Adipocyte (in vitro differentiated cells): Measurements from ENCODE around the gene UBA7.

ENCODE experiments used
- DNase-seq: peaks from one replicate; pipeline ENCODE4 v3.0.0-alpha.2; 2015; ENCODE audit warnings: low read depth
- H3K27me3 ChIP-seq: replicated peaks from 2 replicates; pipeline ENCODE4 v1.7.0; 2013; ENCODE audit warnings: mild to moderate bottlenecking, low read length, moderate library complexity; ENCODE audit not compliant: control insufficient read depth, insufficient read depth
- H3K36me3 ChIP-seq: 2 replicates; pipeline ENCODE4 v1.7.0; 2013; ENCODE audit warnings: low read length, mild to moderate bottlenecking, moderate library complexity; ENCODE audit not compliant: control insufficient read depth, insufficient read depth, severe bottlenecking
- H3K4me1 ChIP-seq: 2 replicates; pipeline ENCODE4 v1.7.0; 2013; ENCODE audit warnings: mild to moderate bottlenecking, low read length, moderate library complexity; ENCODE audit not compliant: control insufficient read depth, insufficient read depth
- H3K4me3 ChIP-seq: 2 replicates; pipeline ENCODE4 v1.7.0; 2013; ENCODE audit warnings: mild to moderate bottlenecking, low read length, moderate library complexity
- H3K9ac ChIP-seq: 2 replicates; pipeline ENCODE4 v1.7.0; 2013; ENCODE audit warnings: mild to moderate bottlenecking, low read length, moderate library complexity
- H3K9me3 ChIP-seq: 2 replicates; pipeline ENCODE4 v1.7.0; 2013; ENCODE audit warnings: mild to moderate bottlenecking, low read length, moderate library complexity; ENCODE audit not compliant: control insufficient read depth

UBA7 gene

GRCh38 chr3:49803465-49804140 is 10.2 kb downstream of the UBA7 start:
- H3K9me3 ChIP-seq: no peaks in the 10 kb centered on the region
- DNase-seq: peak; percentile 88
- no peaks in the 10 kb centered on the region for H3K27me3 ChIP-seq
- H3K36me3 ChIP-seq: no peaks in the 10 kb centered on the region
- H3K4me1 ChIP-seq: peaks cover 40% of the 10 kb centered on the region
- peak overlapping the region; percentile 92 for H3K9ac ChIP-seq
- peak overlapping the region; percentile 89 for H3K4me3 ChIP-seq

GRCh38 chr3:49802719-49803464 is 10.9 kb downstream of the UBA7 start, which contains the start of gene INKA1:
TSS of gene INKA1 (plus strand) at chr3:49803261. CDS start at chr3:49803393, 132 bp downstream.
- H3K27me3 ChIP-seq: no peaks in the 10 kb centered on the region
- H3K9me3 ChIP-seq: no peaks in the 10 kb centered on the region
- peak within 1 kb of the TSS; percentile 89 for H3K4me3 ChIP-seq
- DNase-seq: peak; percentile 97
- H3K9ac ChIP-seq: peak within 1 kb of the TSS; percentile 92
- peaks cover 40% of the 10 kb centered on the region for H3K4me1 ChIP-seq
- no peaks in the 10 kb centered on the region for H3K36me3 ChIP-seq

- H3K27me3 ChIP-seq: no peaks in the 10 kb centered on the region
- peaks cover 40% of the 10 kb centered on the region for H3K4me1 ChIP-seq
- no peak overlapping the region for H3K4me3 ChIP-seq
- H3K9ac ChIP-seq: no peak overlapping the region
- H3K36me3 ChIP-seq: no peaks in the 10 kb centered on the region
- no peaks in the 10 kb centered on the region for H3K9me3 ChIP-seq
- DNase-seq: no peak
These were observed 12.6 kb downstream of the UBA7 start for GRCh38 chr3:49801160-49801559.

GRCh38 chr3:49799761-49800160 is 14.0 kb downstream of the UBA7 start, which contains the start of gene CDHR4:
TSS of gene CDHR4 (minus strand) at chr3:49799873. CDS start at chr3:49799812, 61 bp downstream.
- Histone ChIP-seq H3K36me3 (no peaks in the 10 kb centered on the region), H3K4me3 (peak within 1 kb of the TSS; percentile 50), H3K9ac (peak within 1 kb of the TSS; percentile 37), H3K9me3 (no peaks in the 10 kb centered on the region), H3K27me3 (no peaks in the 10 kb centered on the region), H3K4me1 (peaks cover 28% of the 10 kb centered on the region)
- peak; percentile 80 for DNase-seq

GRCh38 chr3:49799105-49799504 is 14.6 kb downstream of the UBA7 start:
- no peaks in the 10 kb centered on the region for H3K27me3 ChIP-seq
- H3K36me3 ChIP-seq: no peaks in the 10 kb centered on the region
- H3K4me1 ChIP-seq: peaks cover 21% of the 10 kb centered on the region
- DNase-seq: no peak
- no peaks in the 10 kb centered on the region for H3K9me3 ChIP-seq
- H3K4me3 ChIP-seq: peak overlapping the region; percentile 50
- H3K9ac ChIP-seq: peak overlapping the region; percentile 37

- Histone ChIP-seq H3K4me1 (peaks cover 13% of the 10 kb centered on the region), H3K27me3 (no peaks in the 10 kb centered on the region), H3K9ac (no peak overlapping the region), H3K36me3 (no peaks in the 10 kb centered on the region), H3K9me3 (no peaks in the 10 kb centered on the region), H3K4me3 (no peak overlapping the region)
- no peak for DNase-seq
These were observed 18.5 kb downstream of the UBA7 start for GRCh38 chr3:49794926-49795905.

- no peak for DNase-seq
- Histone ChIP-seq H3K27me3 (no peaks in the 10 kb centered on the region), H3K36me3 (no peaks in the 10 kb centered on the region), H3K9me3 (no peaks in the 10 kb centered on the region), H3K9ac (no peak overlapping the region), H3K4me3 (no peak overlapping the region), H3K4me1 (peaks cover 5% of the 10 kb centered on the region)
These were observed 19.3 kb downstream of the UBA7 start for GRCh38 chr3:49794431-49794830.

GRCh38 chr3:49793486-49794085 is 20.2 kb downstream of the UBA7 start:
- no peaks in the 10 kb centered on the region for H3K4me1 ChIP-seq
- no peak overlapping the region for H3K4me3 ChIP-seq
- H3K9me3 ChIP-seq: no peaks in the 10 kb centered on the region
- H3K9ac ChIP-seq: no peak overlapping the region
- no peaks in the 10 kb centered on the region for H3K27me3 ChIP-seq
- DNase-seq: no peak
- no peaks in the 10 kb centered on the region for H3K36me3 ChIP-seq

- Histone ChIP-seq H3K9me3 (no peaks in the 10 kb centered on the region), H3K36me3 (no peaks in the 10 kb centered on the region), H3K27me3 (no peaks in the 10 kb centered on the region), H3K9ac (no peak overlapping the region), H3K4me1 (no peaks in the 10 kb centered on the region), H3K4me3 (no peak overlapping the region)
- DNase-seq: no peak
These were observed 21.2 kb downstream of the UBA7 start for GRCh38 chr3:49792371-49793150.

- no peak for DNase-seq
- H3K27me3 ChIP-seq: no peaks in the 10 kb centered on the region
- no peaks in the 10 kb centered on the region for H3K36me3 ChIP-seq
These were observed 22.2 kb downstream of the UBA7 start for GRCh38 chr3:49791571-49791970.

More at GRCh38 chr3:49791571-49791970, 22.2 kb downstream of the UBA7 start:
- Histone ChIP-seq H3K4me3 (no peak overlapping the region), H3K4me1 (peaks cover 6% of the 10 kb centered on the region), H3K9ac (no peak overlapping the region), H3K9me3 (no peaks in the 10 kb centered on the region)
